Activated effector memory CD4-positive, alpha-beta T cell treated with anti-CD3 and anti-CD28 coated beads, Interleukin-2, amount 50 U/mL, for 16 hours (primary cell): ENCODE results near the gene SPATS2.
"Not testable (repeated sequence)": the region's sequence is repeated elsewhere in the genome, so short reads cannot be mapped to it uniquely, and the experiment has no call there.

ENCODE experiments used
- DNase-seq: peaks from one replicate; pipeline ENCODE4 v3.0.0-alpha.2; 2020

The SPATS2 gene

GRCh38 chr12:49478949-49479664 is 111.8 kb downstream of the SPATS2 start:
- DNase-seq = no peak

- DNase-seq = no peak
These were observed 115.1 kb downstream of the SPATS2 start for GRCh38 chr12:49482095-49483051.

DNA sequence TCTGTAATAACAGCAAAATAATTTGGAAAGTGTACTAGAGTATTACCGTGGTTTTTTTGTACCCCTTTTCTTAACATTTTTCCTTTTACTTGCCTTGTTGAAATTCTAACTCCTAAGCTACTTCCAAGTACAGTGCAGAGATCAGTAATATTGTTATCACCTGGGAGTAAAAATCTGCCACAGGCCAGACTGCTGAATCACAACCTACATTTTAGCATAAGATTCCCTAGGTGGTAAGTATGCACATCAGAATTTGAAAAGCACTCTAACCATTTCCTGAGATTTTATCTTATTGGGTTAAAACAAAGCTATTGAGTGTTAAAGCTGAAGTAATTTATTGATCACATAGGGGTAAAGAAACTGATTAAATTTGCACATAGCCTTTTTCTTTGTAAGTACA is 116.4 kb downstream of the SPATS2 start:
- no peak for DNase-seq

- no peak for DNase-seq
These were observed 120.3 kb downstream of the SPATS2 start for GRCh38 chr12:49487605-49488004.

- DNase-seq = no peak
These were observed 121.9 kb downstream of the SPATS2 start for GRCh38 chr12:49489154-49489553.

- DNase-seq = no peak
These were observed 122.5 kb downstream of the SPATS2 start for GRCh38 chr12:49489720-49490119.

DNA sequence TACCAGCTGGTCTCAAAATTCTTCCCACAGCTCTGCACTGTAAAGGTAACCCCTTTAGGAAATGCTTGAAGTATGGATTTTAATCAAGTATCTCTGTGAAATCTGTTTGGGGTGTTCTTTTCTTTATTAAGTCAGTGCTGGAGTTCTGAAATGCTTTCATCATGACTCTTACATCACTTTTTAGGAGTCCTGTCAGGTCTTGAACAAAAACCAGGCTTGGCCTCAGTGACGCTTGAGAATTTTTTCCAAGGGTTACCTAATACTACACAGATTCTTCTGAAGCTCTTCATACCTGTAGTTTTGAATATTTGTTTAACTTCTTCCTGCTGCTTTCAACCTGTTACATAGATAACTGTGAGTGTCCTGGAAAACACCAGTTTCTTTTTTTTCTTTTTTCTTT is 124.6 kb downstream of the SPATS2 start:
- DNase-seq = no peak

GRCh38 chr12:49493900-49494299 is 126.6 kb downstream of the SPATS2 start:
- DNase-seq = no peak

DNA sequence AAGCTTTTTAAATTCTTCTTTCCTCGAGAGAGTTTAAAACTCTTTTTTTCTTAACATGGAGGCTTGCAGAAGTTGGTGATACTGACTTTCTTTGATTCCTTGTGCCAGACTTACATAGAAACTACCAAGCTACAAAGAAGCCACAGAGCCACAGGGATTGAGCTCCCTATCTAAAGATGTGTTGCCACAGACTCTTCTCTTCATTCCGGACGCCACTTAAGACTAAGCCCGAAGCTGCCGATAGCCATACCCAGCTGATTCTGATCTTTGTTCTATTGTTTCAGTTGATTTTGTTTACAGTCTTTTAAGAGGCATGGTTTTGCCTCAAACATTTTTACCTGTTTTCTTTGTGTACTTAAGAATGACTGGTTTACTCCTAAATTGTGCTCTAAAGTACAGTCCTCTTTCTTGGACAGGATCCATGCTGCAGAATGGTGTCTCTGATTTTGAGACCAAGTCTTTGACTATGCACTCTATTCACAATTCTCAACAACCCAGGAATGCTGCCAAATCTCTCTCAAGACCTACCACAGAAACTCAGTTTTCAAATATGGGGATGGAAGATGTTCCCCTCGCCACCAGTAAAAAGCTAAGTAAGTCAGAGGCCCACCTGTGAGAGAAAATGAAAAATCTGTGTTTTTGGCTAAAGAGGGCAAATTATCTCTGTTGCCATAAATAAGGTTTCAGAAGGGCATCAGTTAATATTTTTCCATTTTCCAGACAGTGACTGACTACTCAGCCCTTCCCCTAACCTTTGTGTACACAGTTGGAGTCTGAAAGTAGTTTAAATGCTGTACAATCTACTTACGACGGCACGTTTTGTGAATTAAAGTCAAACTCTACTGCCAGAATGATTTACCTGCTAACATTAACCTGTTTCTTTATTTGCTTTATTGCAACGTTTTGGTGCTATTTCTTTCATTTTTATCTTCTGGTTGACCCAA is 129.4 kb downstream of the SPATS2 start:
- DNase-seq = no peak

GRCh38 chr12:49501895-49502294 is 134.6 kb downstream of the SPATS2 start:
- DNase-seq = no peak

DNA sequence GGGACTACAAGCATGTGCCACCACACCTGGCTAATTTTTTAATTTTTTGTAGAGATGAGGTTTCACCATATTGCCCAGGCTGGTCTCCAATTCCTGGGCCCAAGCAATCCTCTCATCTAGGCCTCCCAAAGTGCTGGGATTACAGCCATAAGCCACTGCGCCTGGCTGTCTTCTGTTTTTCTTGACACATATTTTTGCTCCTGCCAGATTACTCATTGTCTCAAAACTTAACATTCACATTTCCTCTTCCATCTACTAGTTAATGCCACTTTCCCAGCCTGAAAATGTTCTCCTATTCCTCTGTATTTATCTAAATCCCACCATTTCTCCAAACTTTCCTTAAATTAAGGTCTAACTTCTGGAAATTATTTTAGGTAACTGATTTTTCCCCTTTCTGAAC is 135.3 kb downstream of the SPATS2 start:
- no peak for DNase-seq

DNA sequence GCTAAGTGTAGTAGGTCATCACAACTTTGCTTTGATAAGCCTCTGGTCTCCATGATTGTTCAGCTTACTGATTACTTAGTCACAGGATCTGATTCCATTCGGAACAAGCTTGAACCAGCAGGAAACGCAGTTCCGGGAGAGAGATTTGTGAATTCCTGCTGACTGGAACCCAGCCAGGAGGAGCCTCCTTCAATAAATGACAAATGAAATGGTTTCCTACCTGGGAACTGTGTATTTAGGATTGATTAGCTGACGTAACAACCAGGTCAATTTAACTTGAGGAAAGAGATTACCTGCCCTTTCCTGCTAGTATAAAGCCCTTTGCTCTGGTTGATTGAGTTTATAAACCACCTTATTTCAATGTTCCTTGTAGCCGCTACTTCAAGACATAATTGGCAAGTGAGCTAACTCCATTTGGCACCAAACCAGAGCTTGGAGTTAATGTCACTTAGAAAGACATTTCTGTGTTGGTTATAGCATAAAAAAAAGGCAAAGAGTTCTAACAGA is 136.5 kb downstream of the SPATS2 start:
- no peak for DNase-seq

DNA sequence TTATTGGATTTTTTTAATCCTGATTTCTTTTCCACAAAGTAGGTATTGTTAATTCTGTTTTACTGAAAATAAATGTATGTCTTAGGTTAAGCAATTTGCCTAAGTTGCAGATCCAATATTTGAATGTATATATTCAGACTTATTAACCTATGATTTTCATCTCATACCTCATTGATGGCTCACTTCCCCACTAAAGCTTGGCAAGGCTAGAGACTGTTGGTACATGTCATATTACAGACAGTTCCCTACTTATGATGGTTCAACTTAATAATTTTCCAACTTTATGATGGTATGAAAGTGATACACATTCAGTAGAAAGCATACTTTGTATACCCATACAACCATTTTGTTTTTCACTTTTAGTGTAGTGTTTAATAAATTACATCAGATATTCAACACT is 138.4 kb downstream of the SPATS2 start:
- DNase-seq = no peak

DNA sequence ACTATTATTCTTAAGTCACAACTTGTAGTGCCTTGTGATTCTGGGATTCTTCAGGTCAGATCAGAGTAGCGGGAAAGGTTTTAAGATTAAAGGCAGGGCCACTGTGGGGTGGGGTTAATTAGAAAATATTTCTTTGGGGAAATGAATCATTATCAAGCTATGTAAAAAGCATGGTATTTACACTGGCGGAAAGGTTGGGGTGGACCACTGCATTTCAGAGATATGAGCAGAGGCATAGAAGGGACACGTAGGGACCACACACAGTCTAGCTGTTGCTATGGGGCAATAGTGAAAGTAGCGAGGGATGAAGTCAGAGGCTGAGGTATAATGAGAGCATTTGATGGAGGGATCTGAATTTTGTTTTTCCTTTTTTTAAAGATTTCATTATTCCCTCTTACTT is 139.9 kb downstream of the SPATS2 start:
- no peak for DNase-seq

GRCh38 chr12:49509681-49510080 is 142.4 kb downstream of the SPATS2 start:
- not testable (repeated sequence) for DNase-seq

- no peak for DNase-seq
These were observed 144.1 kb downstream of the SPATS2 start for GRCh38 chr12:49511410-49511809.

- no peak for DNase-seq
These were observed 145.3 kb downstream of the SPATS2 start for GRCh38 chr12:49512546-49512945.

- DNase-seq = no peak
These were observed 148.0 kb downstream of the SPATS2 start for GRCh38 chr12:49515266-49515665.

- no peak for DNase-seq
These were observed 151.8 kb downstream of the SPATS2 start for GRCh38 chr12:49518914-49519573.

- no peak for DNase-seq
These were observed 152.3 kb downstream of the SPATS2 start for GRCh38 chr12:49519574-49519936.

DNA sequence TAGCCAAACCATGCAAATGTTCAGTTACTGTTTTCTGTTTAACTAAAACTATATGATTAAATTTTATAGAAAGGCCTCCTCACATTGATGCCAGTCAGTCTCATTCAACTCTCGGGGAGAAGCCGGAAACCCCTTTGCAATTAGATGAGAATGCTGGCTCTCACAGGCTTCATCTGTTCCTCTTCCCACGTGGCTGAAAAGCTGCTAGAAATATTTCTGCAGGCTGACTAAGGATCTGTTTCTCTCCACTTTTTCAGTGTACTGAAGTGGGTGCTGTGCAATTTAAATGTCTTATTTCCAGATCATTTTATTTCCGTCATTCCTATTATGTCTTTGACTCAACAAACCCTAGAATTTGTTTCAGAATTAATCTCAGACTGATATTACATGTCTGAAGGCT is 154.1 kb downstream of the SPATS2 start:
- no peak for DNase-seq

DNA sequence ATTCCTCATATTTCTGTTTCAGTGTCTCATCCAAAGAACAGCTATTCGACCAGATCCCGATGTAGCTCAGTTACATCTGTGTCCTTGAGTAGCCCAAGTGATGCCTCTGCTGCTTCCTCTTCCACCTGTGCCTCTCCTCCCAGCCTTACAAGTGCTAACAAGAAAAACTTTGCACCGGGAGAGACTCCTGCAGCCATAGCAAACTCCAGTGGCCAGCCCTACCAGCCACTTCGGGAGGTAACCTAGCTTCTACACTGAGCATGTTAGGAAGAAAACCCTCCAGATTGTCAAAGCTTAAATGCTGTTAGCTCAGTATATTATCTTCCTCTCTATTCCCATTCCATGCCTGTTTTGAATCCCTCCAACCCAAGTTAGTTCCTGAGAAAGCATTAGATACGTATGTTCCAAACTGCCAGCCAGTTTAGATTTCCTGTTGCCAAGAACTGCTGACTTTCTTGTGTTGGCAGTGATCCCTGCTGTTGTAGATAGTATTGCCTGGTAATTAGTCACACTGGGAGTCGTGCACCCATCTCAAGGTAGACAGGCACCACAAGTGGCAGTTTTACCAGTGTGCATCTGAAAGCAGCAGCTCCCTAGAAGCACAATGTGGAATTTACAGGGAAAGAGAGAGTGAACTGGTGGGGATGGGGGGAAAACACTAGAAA is 157.5 kb downstream of the SPATS2 start:
- DNase-seq = no peak
